Measurements from ENCODE around the gene SLC9A8.

SLC9A8 gene

DNA sequence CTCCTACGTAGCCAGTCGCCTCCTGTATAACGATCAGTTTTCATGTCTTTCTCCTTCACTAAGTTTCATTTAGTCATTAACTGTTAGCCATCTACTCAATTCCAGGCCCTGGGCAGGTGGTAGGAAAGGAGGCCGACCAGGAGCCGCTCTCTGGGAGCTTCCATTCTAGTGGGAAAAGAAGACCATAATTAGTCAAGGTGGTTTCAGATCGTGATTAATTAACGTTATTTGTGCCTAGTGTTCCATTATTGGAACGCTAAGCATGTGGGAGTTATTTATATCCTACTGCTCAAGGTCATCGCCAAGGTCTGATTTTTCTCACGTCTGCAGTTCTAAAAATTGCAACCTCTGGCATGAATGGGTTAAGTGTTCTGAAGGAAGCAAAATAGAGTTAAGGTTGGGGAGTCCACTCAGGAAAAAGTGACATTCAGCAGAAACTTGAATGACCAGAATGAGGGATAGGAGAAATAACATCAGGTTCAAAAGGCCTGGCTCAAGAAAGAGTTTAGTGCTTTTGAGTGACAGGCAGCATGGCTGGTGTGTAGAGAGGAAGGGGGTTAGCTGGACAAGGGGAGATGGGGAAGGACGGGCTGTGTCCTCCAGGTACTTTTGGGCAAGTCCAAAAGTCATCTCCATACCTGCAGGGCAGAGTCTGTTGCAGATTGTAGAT is 812 bp downstream of the SLC9A8 start:
- DNase-seq (ENCODE audit: low read depth): no peak

DNA sequence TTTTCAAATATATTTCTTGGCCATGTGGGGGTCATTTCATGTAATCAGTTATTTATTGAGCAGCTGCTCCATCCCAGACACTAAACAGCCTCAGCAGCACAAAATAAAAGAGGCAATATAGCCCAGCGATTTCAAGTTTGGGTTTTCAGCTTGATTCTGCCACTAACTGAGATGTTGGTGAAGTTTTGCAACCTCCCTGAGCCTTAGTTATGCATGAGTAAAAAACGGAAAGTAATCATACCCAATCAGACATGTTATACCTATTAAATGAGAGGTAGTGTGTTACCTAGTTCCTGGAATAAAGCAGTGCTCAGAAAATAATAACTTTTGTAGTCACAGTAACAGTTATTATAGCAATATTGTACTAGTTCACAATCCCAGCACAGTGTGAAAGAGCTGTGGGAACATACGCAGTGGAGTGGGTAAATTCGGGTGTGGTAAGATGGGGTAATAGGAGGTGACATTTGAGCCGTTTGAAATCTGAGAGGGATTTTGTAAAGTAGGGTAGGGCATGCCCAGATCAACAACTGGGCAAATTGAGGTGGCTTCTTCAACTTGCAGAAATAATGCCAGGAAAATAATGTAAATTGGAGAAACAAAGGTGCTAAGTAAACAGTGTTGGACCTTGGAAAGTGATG is 1.5 kb downstream of the SLC9A8 start:
- no peak for DNase-seq (ENCODE audit: low read depth)

DNA sequence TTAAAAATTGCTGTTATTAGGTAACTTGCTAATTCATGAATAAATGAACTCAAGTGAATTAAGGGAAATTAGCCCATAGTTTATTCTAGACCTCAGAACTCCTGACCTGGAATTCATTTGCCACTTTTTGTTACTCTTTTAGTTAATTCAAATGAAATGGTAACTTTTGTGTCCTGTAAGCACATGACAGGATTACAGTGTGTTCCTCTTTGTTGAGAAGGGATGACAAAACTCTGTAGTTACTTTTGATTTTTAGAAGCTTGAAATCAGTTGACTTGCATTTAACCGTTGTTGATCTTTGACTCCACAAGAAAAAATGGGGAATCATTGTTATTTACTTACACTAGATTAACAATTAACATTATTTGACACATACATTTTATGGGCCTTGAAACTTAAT is 6.2 kb downstream of the SLC9A8 start:
- no peak for DNase-seq (ENCODE audit: low read depth)

DNA sequence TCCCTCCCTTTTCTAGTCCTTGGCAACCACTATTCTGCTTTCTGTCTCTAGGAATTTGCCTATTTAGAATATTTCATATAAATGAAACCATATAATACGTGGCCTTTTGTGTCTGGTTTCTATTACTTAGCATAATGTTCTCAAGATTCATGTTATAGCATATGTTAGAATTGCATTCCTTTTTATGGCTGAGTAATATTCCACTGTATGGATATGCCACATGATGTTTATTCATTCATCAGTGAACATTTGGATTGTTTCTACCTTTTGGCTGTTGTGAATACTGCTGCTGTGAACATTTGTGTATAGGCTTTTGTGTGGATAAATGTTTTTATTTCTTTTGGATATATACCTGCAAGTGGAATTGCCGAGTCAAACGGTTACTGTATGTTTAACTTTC is 7.1 kb downstream of the SLC9A8 start:
- DNase-seq (ENCODE audit: low read depth): no peak

DNA sequence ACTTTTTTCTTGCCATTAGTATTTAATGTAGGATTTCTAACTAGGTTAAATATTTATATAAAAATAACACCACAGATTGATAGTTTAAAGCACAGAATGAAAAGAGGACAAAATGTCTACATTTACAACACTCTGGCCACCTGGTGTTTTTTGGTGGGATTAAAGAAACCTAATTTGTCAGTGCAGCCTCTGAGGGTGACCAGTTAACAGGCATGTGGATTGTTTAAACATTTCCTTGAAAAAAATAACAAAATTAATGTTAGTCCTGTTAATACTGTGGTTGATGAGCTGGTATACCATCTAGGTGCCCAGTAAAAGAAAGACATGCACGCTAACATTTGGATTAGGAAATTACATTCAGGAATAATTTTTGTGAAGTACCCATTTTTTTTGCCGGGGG is 8.8 kb downstream of the SLC9A8 start:
- DNase-seq (ENCODE audit: low read depth): no peak

DNA sequence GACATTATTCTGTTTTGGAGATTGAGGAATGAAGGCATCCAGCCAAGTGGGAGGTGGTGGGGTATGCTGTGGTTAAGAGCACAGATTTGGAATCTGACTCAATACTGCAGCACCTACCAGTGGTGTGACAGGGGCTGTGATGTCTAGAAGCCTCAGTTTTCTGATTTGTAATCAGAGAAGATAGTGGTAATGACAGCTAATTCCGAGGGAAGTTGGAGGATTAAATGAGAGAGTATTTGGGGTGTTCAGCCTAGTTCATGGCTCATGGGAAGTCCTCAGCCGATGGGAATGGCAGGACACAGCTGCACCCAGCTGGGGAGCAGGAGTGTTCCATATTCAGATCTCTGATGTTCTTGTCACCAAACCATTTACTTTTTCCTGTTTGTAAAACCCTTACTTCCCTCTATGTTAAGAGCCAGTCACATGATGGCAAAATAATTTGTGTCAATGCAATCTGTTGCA is 9.3 kb downstream of the SLC9A8 start:
- peak; percentile 47 for DNase-seq (ENCODE audit: low read depth)

DNA sequence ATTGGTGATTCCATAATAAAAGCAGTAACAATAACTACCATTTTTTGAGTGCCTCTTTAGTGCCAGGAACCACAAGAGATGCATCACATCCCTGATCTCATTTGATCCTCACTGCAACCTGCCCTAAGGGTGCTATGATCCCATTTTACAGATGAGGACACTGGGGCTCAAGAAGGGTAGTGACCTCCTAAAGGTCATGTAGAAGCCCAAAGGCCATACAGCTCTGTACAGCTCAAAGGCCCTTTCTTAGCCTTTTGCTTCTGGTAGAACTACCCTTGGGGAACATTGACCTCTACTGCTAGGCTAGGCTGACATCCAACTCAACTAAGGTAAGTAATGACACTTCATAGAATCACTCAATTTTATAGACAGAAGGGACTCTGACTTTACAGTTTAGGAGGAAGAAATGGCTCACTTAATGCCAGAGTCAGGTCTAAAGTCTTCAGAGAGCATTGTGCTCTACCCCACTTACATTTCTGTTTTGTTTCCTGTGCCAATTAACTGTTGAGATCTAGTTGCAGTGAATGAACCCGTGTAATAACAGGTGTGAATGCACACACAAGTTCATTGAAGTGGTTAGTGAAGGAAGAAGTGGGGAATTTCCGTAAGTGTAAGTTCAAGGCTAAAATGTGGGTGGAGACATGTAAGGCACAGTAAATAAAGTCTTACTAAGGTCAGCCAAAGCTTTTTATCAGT is 10.7 kb downstream of the SLC9A8 start:
- no peak for DNase-seq (ENCODE audit: low read depth)

DNA sequence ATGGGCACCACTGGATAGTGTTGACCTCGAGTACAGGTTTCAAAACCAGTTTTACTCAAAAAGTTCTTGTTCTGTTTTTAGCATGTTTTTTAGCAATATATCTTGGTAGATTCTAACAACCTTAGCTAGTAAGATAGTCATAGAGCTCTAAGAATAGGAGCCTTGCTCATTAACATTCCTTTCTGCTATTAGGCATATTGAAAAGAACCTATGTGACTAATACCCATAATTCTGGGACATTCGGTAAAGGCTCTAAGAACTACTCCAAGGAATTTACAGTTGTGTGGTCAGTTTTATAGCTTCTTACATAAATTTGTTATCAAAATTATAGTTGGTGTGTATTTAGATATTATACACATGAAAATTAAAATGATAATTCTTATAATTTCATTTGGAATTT is 11.6 kb downstream of the SLC9A8 start:
- no peak for DNase-seq (ENCODE audit: low read depth)

DNA sequence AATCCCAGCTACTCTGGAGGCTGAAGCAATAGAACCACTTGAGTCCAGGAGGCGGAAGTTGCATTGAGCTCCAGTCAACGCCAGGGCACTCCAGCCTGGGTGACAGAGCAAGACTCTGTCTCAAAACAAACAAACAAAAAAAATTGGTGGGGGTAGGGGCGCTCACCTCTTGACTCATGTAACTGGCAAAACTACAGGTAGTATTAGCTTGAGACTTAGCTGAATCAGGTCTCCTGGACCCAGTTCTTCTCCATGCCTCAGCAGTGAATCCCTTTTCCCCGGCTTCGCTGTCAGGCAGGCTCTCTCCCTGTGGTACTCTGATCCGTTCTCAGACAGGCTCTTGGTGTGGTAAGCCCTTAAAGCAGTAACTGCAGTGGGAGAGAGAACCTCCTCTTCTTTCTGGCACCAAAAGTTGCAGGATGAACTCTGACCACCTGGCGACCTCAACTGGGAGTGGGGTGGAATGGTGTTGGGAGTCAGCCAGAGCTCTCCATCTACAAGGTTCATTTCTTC is 12.9 kb downstream of the SLC9A8 start:
- no peak for DNase-seq (ENCODE audit: low read depth)

DNA sequence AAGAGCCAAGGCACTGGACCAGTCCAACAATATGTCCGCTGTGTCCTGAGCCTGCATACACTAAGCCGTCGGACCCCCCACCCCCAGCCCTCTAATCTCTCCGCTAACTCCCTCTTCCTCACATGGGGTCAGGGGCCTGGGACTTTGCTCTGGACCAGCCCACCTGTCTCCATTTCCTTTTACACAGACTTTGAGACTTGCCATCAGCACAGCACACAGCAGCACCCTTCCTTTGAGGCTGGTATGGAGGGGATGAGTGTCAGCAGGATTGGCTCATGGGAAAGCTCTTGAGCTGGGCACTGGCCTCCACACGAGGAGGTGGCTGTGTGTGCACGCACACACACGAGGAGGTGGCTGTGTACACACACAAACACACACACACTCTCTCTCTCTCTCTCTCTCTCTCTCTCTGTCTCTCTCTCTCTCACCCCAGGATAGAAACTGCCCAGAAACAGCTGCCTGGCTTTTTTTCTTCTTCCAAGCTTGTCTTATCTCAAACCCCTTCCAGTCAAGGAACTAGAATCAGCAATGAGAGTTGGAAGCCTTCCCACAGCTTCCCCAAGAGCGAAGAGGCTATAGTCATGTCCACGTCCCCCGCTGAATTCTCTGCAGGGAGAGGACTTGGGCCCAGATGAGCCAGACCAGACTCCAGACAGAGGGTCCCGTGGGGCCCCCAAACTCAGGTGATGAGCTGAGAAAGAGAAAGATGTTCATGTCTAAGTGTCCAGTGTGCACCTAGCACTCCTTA is 18.6 kb downstream of the SLC9A8 start:
- DNase-seq (ENCODE audit: low read depth): no peak

DNA sequence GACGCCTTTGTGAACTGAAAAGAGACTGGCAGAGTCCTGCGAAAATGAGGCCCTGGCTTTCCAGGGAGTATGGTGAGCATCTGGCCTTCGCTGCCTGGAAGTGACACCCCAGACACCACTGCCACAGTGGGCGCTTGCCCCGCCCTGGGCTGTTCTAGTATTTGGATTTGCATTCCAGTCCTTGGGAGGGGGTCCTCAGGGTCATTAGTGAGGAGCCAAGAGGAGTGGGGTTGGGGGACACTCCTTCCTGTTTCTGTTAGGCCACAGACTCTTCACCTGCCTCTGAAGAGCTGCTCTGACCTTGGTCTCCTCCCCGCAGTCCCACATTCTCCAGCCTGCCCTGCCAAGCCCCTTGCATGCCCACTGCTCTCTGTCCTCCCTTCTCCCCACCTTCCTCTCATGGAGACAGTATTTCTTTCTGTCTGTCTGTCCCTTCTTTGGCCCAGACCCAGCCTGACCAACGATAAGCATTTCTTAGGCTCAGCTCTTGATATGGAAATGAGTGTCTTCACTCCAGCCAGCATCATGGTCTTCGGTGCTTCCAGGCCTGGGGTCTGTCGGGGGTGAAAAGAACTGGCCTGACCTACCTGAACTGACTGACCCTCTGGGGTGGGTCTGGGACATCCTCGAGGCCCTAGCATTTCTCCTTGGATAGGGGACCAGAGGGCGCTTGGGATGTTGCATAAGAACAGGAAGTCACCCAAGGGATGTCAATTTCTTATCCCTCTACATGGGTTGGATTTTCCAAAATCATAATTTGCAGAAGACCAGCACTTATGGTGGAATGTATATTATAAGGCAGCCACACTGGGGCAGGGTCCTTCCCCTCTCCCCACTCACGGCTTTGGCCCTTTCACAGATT is 19.4 kb downstream of the SLC9A8 start:
- no peak for DNase-seq (ENCODE audit: low read depth)

DNA sequence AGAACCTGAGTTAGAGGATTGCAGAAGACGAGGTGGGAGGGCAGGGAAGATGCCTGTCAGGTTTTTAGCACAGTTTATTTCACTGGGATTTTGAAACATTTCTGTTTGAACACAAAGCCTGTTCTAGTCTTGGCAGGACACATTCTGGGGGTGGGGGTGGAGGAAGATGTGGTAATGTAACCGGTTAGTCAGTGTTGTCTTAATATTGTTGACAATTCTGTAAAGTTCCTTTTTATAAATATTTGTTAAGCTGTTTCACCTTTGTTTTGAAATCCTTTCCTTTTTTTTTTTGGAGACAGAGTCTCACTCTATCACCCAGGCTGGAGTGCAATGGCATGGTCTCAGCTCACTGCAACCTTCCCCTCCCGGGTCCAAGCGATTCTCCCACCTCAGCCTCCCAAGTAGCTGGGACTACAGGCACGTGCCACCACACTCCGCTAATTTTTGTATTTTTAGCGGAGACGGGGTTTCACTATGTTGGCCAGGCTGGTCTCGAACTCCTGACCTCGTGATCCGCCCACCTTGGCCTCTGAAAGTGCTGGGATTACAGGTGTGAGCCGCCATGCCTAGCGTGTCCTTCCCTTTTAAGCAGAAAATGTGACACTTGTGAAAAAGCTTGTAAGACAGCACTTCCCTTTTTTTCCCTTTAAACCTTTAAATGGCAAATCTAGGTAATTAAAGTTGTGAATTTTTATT is 20.2 kb downstream of the SLC9A8 start:
- no peak for DNase-seq (ENCODE audit: low read depth)

DNA sequence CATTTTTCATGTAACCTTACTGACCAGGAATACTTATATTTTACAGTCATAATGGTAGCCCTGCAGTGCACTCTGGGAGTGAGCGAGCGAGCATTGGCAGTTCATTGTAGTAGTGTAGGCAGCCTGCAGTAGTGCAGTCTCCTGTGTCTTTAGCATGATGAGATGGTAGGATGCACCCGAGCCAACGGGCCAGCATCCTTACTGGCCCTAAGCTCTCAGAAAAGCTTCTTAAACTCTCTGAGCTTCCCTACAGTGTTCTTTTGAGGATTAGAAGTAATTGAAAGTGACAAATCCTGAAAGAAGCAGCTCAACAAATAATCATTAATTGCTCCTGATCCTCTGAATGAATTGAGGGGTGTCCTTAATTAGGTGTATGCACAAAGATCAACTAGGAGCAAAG is 20.9 kb downstream of the SLC9A8 start:
- no peak for DNase-seq (ENCODE audit: low read depth)

DNA sequence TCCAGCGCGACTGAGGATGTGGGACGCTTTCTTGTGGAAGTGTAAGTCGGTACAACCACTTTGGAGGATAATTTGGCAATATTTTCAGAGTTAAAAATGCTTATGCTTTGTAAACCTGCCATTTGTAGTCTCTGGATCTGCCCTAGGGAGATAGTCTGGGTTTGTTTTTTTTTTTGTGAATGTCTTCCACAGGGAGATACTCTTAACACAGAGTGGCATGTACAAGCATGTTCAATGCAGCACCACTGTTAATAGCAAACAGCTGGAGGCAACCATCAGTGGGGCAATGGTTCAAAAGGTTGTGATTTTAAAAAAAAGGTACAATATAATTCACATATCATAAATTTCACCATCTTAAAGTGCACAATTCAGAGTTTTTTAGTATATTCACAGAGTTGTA is 22.4 kb downstream of the SLC9A8 start:
- DNase-seq (ENCODE audit: low read depth): no peak

DNA sequence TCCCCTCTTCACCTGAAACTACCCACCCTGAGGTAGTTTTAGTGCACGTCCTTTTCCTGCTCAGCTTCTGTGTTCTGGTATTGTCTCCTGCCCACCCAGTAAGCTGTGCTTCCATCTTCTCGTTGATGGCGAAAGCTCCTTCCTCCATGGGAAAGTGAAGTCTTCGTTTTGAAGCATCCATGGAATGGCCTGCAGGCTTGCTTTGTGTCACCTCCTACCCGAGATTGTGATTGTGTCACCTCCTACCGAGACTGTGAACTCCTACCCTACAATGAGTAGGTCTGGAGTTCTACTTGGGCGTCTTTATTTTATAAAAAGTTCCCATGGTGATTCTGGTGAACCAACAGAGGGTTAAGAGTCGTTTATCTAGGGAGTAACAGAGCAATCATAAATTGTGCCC is 25.9 kb downstream of the SLC9A8 start:
- no peak for DNase-seq (ENCODE audit: low read depth)

DNA sequence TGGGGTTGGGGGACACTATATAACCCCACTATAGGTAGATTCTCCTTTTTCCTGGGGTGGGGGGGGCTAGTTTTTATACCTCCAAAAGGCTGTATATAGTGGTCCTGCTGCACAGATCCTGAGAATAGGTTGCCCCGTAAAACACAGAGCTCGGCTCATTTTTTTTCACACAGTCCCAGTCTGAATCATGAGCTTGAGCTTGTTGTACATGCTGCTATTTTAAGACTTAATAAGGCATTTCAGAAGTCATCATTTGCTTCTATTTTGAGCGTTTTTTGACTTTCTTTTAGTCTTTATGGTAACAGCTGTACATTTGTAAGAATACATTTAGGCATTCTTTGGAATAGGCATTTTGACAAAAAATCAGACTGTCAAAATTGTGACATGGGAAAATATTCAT is 30.5 kb downstream of the SLC9A8 start:
- DNase-seq (ENCODE audit: low read depth): no peak

DNA sequence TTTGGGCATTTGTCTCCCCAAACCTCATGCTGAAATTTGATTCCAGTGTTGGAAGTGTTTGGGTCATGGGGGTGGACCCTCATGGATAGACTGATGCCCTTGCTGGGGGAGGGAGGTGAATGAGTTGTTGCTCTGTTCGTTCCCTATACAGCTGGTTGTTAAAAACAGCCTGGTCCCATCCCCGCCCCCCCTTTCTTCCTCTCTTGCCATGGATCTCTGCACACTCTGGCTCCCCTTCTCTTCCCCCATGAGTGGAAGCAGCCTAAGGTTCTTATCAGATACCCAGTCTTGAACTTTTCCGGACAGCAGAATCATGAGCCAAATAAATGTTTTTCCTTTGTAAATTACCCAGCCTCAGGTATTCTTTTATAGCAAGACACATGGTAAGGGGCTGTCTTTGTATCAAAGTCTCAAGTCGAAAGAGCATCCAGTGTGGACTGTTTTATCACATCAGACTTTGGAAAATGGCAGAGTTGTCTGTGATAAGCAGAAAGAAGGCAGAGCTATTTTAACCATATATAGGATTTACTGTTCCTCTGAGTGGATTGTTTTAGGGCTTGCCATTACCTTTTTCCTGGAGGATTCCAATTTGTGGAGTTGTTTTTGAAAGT is 31.2 kb downstream of the SLC9A8 start:
- DNase-seq (ENCODE audit: low read depth): no peak

DNA sequence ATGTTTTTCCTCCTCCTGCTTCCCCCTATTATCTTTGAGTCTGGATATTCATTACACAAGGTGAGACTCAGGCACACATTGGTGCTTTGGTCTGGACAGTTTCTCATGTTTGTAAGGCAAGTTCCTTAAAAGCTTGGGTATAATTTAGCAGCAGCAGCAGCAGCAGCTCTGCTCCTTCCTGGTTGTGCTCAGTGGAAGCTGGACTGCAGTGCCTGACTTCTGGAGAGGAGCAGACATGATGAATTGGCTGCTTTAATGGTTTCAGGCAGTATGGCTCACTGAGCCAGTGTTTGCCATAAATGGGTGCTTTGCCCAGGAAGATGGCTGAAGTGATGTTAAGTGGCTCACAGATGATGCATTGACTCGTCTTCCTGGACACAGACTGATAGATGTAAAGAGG is 32.4 kb downstream of the SLC9A8 start:
- DNase-seq (ENCODE audit: low read depth): no peak

DNA sequence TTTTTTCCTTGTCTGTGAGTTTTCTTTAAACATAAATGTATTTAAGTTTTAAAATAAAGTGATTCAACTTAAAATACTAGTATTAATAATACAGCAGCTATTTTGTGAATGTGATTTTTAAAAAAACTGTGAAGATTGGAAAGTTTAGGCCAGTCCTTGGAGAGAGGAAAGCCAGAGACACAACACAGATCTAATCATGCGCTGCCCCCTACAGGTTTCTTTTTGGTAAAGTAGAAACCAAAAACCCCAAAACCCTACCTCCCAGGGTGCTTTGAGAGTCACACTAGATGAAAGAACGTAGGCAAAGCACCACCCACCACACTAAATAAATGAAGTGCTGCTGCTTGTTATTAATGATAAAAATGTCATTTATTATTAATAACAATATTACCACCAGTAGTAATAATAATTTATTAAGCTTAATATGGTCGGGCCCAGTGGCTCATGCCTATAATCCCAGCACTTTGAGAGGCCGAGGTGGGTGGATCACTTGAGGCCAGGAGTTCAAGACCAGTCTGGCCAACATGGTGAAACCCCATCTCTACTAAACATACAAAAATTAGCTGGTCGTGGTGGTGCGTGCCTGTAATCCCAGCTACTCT is 33.7 kb downstream of the SLC9A8 start:
- no peak for DNase-seq (ENCODE audit: low read depth)

All from GM04503 (cell line).